Right lobe of liver (tissue), 4 donors: ENCODE measurements around the gene ZNF628.

Experiments
- CTCF ChIP-seq, 4 donors: fragments of 200-600 bp in 3 of 4; fragments of 450-650 bp in 1 of 4; IDR thresholded peaks; one replicate each; pipeline versions ENCODE4 v1.5.1 to v1.8.0; 2016 to 2022; ENCODE audit warnings: antibody characterized with exemption in 4 of 4, mild to moderate bottlenecking in 2 of 4
- POLR2A ChIP-seq: fragments of 450-650 bp; IDR thresholded peaks from one replicate; pipeline ENCODE4 v1.6.1; 2017; ENCODE audit warnings: antibody characterized with exemption, mild to moderate bottlenecking
- donor health status: DM: no; HTN: no; CAD: no.
- donor health status: DM: no; HTN: no; CAD: no.
- donor health status: DM: no; HTN: yes; CAD: no.

- TF ChIP-seq POLR2A: no peak
- TF ChIP-seq CTCF (IDR thresholded peaks at IDR 0.05): no peak
Measured at GRCh38 chr19:55431183-55431582, 45.2 kb upstream of the ZNF628 start.
